Upper lobe of left lung (tissue), 6 donors: ENCODE measurements around the gene PBRM1. TPM values are rescaled to one million over a fixed set of nuclear protein-coding genes. Genes with fewer than 3 reads are reported as not detected.

Experiments used
- ATAC-seq, 2 donors: fragments of 200-7000 bp; cut with Tn5 transposase; one replicate each; pipeline ENCODE4 v1.9.1; 2022; ENCODE audit warnings: mild to moderate bottlenecking in 2 of 2, moderate library complexity in 2 of 2; ENCODE audit not compliant: low FRiP score in 2 of 2
- DNase-seq, 2 donors: peaks; one replicate each; pipeline ENCODE4 v3.0.0-alpha.2; 2019 to 2020
- H3K27ac ChIP-seq, 4 donors: fragments of 200-600 bp; sonication (generic); one replicate each; pipeline ENCODE4 v1.5.1; 2016 to 2019
- H3K27me3 ChIP-seq, 4 donors: fragments of 200-600 bp; sonication (generic); one replicate each; pipeline ENCODE4 v1.5.1; 2017 to 2019
- H3K36me3 ChIP-seq, 4 donors: fragments of 200-600 bp; sonication (generic); one replicate each; pipeline ENCODE4 v1.5.1; 2016 to 2019
- H3K4me1 ChIP-seq, 4 donors: fragments of 200-600 bp; sonication (generic); one replicate each; pipeline ENCODE4 v1.5.1; 2018 to 2019
- H3K4me3 ChIP-seq, 4 donors: fragments of 200-600 bp; sonication (generic); one replicate each; pipeline ENCODE4 v1.5.1; 2017 to 2019; ENCODE audit warnings: mild to moderate bottlenecking in 2 of 4, moderate library complexity in 1 of 4
- H3K9me3 ChIP-seq, 4 donors: fragments of 200-600 bp; sonication (generic); one replicate each; pipeline ENCODE4 v1.5.1; 2018 to 2019
- CTCF ChIP-seq, 6 experiments: fragments of 450-650 bp in 4 of 6; fragments of 200-600 bp in 2 of 6; sonication (generic) in 2 of 6; IDR thresholded peaks; one replicate each; pipeline ENCODE4 v1.5.1; 2016 to 2019; ENCODE audit warnings: antibody characterized with exemption in 6 of 6
- EP300 ChIP-seq, 4 donors: sonication (generic); formaldehyde crosslinking; IDR thresholded peaks; one replicate each; pipeline ENCODE4 v1.5.1; 2017; ENCODE audit warnings: antibody characterized with exemption in 4 of 4, control low read depth in 2 of 4
- POLR2A ChIP-seq, 4 donors: fragments of 450-650 bp; IDR thresholded peaks; one replicate each; pipeline ENCODE4 v1.5.1; 2016 to 2017; ENCODE audit warnings: antibody characterized with exemption in 4 of 4, mild to moderate bottlenecking in 2 of 4
- POLR2AphosphoS5 ChIP-seq, 2 donors: sonication (generic); formaldehyde crosslinking; IDR thresholded peaks; one replicate each; pipeline ENCODE4 v1.5.1; 2017; ENCODE audit warnings: antibody characterized with exemption in 2 of 2
- WGBS, 2 donors: methylation state at CpG; one replicate each; pipeline ENCODE4 v1.1.5; 2017 to 2018; 5-methylcytosine and 5-hydroxymethylcytosine counted together
- small RNA-seq, 4 donors: library from RNA; depleted of rRNA; stranded (forward); fragments of <200 nt; gene quantifications; one replicate each; pipeline ENCODE3, GENCODE V24; 2016
- total RNA-seq, 6 donors: library from RNA; depleted of rRNA in 4 of 6; stranded (reverse); fragments of >200 nt in 4 of 6; gene quantifications; one replicate each; pipeline versions ENCODE4 v1.1.0 to v1.2.1, GENCODE V29; 2016 to 2021
- donor health status: DM: no; HTN: no; CAD: no; lungs with moderate emphysema.
- donor health status: DM: no; HTN: yes; CAD: no; lungs with severe emphysema.

PBRM1 gene
- total RNA-seq, 6 donors from 2014 or later, result 60.9 to 151 (median 81.6) TPM

- DNase-seq, result peak in 1 of 2 donors; percentile 68
- Histone ChIP-seq H3K4me3 (no peak overlapping the region), H3K36me3 (peaks cover 0 to 37% (median 8%) of the 10 kb centered on the region in 4 donors), H3K27me3 (no peaks in the 10 kb centered on the region), H3K9me3 (no peaks in the 10 kb centered on the region), H3K4me1 (peaks cover 0 to 7% (median 5%) of the 10 kb centered on the region in 4 donors), H3K27ac (no peak overlapping the region)
- no peak for ATAC-seq
- WGBS, 2 donors, result 90 to 100% methylated on average over 2 to 9 of the region's 11 CpGs
- TF ChIP-seq EP300 (IDR thresholded peaks at IDR 0.05) (no peak), POLR2A (IDR thresholded peaks at IDR 0.05) (no peak), CTCF (IDR thresholded peaks at IDR 0.05) (no peak), POLR2AphosphoS5 (IDR thresholded peaks at IDR 0.05) (no peak)
Measured at GRCh38 chr3:52502808-52503350, 182.8 kb downstream of the PBRM1 start.

- ATAC-seq, result no peak
- 91 to 92% methylated on average over 4 to 11 of the region's 11 CpGs for WGBS, 2 donors
- no peak overlapping the region for H3K27ac ChIP-seq
- H3K4me1 ChIP-seq, result peaks cover 0 to 12% (median 5%) of the 10 kb centered on the region in 4 donors
- H3K27me3 ChIP-seq, result no peaks in the 10 kb centered on the region
- H3K36me3 ChIP-seq, result peaks cover 0 to 31% (median 8%) of the 10 kb centered on the region in 4 donors
- H3K9me3 ChIP-seq, result no peaks in the 10 kb centered on the region
- DNase-seq, result peak in 1 of 2 donors; percentile 66
- no peak for TF ChIP-seq POLR2A (IDR thresholded peaks at IDR 0.05)
- no peak overlapping the region for H3K4me3 ChIP-seq
Measured at GRCh38 chr3:52502001-52502400, 183.7 kb downstream of the PBRM1 start.

- DNase-seq (peak in 1 of 2 donors; percentile 54), ATAC-seq (no peak)
- Histone ChIP-seq H3K27me3 (no peaks in the 10 kb centered on the region), H3K9me3 (no peaks in the 10 kb centered on the region), H3K27ac (no peak overlapping the region), H3K36me3 (peaks cover 0 to 22% (median 5%) of the 10 kb centered on the region in 4 donors), H3K4me3 (no peak overlapping the region), H3K4me1 (peaks cover 8 to 17% (median 10%) of the 10 kb centered on the region in 4 donors)
- TF ChIP-seq CTCF (IDR thresholded peaks at IDR 0.05), result no peak
- TF ChIP-seq POLR2AphosphoS5 (IDR thresholded peaks at IDR 0.05), result no peak
- TF ChIP-seq POLR2A (IDR thresholded peaks at IDR 0.05), result no peak
- no peak for TF ChIP-seq EP300 (IDR thresholded peaks at IDR 0.05)
- 82% methylated on average over 11 of the region's 11 CpGs; no CpG with 5 or more reads in 1 of the 2 donors for WGBS, 2 donors
Measured at GRCh38 chr3:52501046-52501445, 184.7 kb downstream of the PBRM1 start.

- DNase-seq (peak; percentile 68 to 77), ATAC-seq (peak; percentile 34 to 78)
- H3K27me3 ChIP-seq, result no peaks in the 10 kb centered on the region
- WGBS, 2 donors, result 60 to 62% methylated on average over 9 to 24 of the region's 24 CpGs
- H3K4me3 ChIP-seq, result no peak overlapping the region
- peak in 1 of 2 donors; percentile 26 for TF ChIP-seq POLR2AphosphoS5 (IDR thresholded peaks at IDR 0.05)
- TF ChIP-seq EP300 (IDR thresholded peaks at IDR 0.05), result no peak
- TF ChIP-seq POLR2A (IDR thresholded peaks at IDR 0.05), result no peak
- peak overlapping the region in 3 of 4 donors; percentile 12 to 69 (median 44) for H3K27ac ChIP-seq
- peaks cover 0 to 7% (median 0%) of the 10 kb centered on the region in 4 donors for H3K36me3 ChIP-seq
- H3K9me3 ChIP-seq, result no peaks in the 10 kb centered on the region
- H3K4me1 ChIP-seq, result peaks cover 28 to 44% (median 35%) of the 10 kb centered on the region in 4 donors
Measured at GRCh38 chr3:52498137-52499054, 187.3 kb downstream of the PBRM1 start.

GRCh38 chr3:52495777-52496602, 189.7 kb downstream of the PBRM1 start:
- peaks cover 12 to 23% (median 20%) of the 10 kb centered on the region in 4 donors for H3K36me3 ChIP-seq
- H3K9me3 ChIP-seq, result no peaks in the 10 kb centered on the region
- TF ChIP-seq POLR2A (IDR thresholded peaks at IDR 0.05) (peak in 1 of 4 donors; percentile 51), CTCF (IDR thresholded peaks at IDR 0.05) (no peak)
- H3K4me1 ChIP-seq, result peaks cover 48 to 68% (median 53%) of the 10 kb centered on the region in 4 donors
- ATAC-seq, result peak; percentile 53 to 60
- H3K27ac ChIP-seq, result peak overlapping the region; percentile 76 to 84 (median 80)
- 55 to 68% methylated on average over 6 to 14 of the region's 16 CpGs for WGBS, 2 donors
- DNase-seq, result peak; percentile 42 to 70
- no peaks in the 10 kb centered on the region for H3K27me3 ChIP-seq
- peak overlapping the region; percentile 22 to 49 (median 32) for H3K4me3 ChIP-seq

Small RNAs within 50 kb of the gene (small RNA-seq; reads per million reads assigned to genes)
- 0 reads per million in 4 donors for gene AC006254.2
- 4,718 to 8,104 (median 6,381) reads per million in 4 donors for gene RF00569
- gene RF01183, result 0 reads per million in 4 donors
- gene RNU6-856P, result 0 reads per million in 4 donors
- gene RNU6ATAC16P, result 0 reads per million in 4 donors
- 0 to 0.11 (median 0) reads per million in 4 donors for gene SNORD19
- gene SNORD19B, result 0 reads per million in 4 donors
- gene SNORD69, result 2,076 to 2,620 (median 2,371) reads per million in 4 donors

Other genes with a start within 250 kb of the PBRM1 start
- 10 to 100 TPM in 5 of 6 donors, 1 to 10 TPM in 1; 5.1 to 69.0 (median 20.7) TPM for gene SEMA3G, start 240.8 kb downstream of the PBRM1 start, total RNA-seq
- 100 to 1,000 TPM in 4 of 6 donors, 10 to 100 TPM in 2; 28.3 to 196 (median 122) TPM for gene TNNC1, start 231.9 kb downstream of the PBRM1 start, total RNA-seq
- 100 to 1,000 TPM in 2 of 6 donors, 10 to 100 TPM in 4; 60.7 to 288 (median 83.0) TPM for gene NISCH, start 230.3 kb downstream of the PBRM1 start, total RNA-seq
- gene STAB1, start 190.6 kb downstream of the PBRM1 start, total RNA-seq, result 100 to 1,000 TPM in 4 of 6 donors, 10 to 100 TPM in 2; 42.9 to 259 (median 125) TPM
- gene NT5DC2, start 152.1 kb downstream of the PBRM1 start, total RNA-seq, result 100 to 1,000 TPM in 1 of 6 donors, 10 to 100 TPM in 5; 27.3 to 113 (median 46.2) TPM
- 10 to 100 TPM in 2 of 6 donors, 1 to 10 TPM in 4; 2.0 to 43.0 (median 3.0) TPM for gene UQCC5, start 149.3 kb downstream of the PBRM1 start, total RNA-seq
- gene GNL3, start 119 bp upstream of the PBRM1 start, total RNA-seq, result 10 to 100 TPM; 12.0 to 93.3 (median 44.1) TPM
- gene GLT8D1, start 19.9 kb upstream of the PBRM1 start, total RNA-seq, result 10 to 100 TPM; 29.3 to 70.2 (median 38.6) TPM
- gene SPCS1, start 20.2 kb upstream of the PBRM1 start, total RNA-seq, result 10 to 100 TPM; 13.6 to 92.4 (median 77.6) TPM
- gene NEK4, start 85.0 kb upstream of the PBRM1 start, total RNA-seq, result 10 to 100 TPM; 17.8 to 28.6 (median 24.2) TPM
- under 1 TPM in 2 of 6 donors, not detected in 4; 0.40 to 0.54 TPM for gene ITIH1, start 91.7 kb upstream of the PBRM1 start, total RNA-seq
- 10 to 100 TPM in 2 of 6 donors, 1 to 10 TPM in 4; 2.1 to 13.5 (median 7.0) TPM for gene ITIH3, start 108.9 kb upstream of the PBRM1 start, total RNA-seq
- gene ITIH4, start 144.8 kb upstream of the PBRM1 start, total RNA-seq, result 100 to 1,000 TPM in 1 of 6 donors, 10 to 100 TPM in 4, 1 to 10 TPM in 1; 9.9 to 102 (median 21.8) TPM
- 10 to 100 TPM in 2 of 6 donors, 1 to 10 TPM in 4; 1.2 to 62.9 (median 6.5) TPM for gene MUSTN1, start 149.1 kb upstream of the PBRM1 start, total RNA-seq
- 10 to 100 TPM; 39.7 to 87.0 (median 44.9) TPM for gene STIMATE, start 211.6 kb upstream of the PBRM1 start, total RNA-seq